ENCODE results near the gene MAML3. TPM values are rescaled to one million over a fixed set of nuclear protein-coding genes. Genes with fewer than 3 reads are reported as not detected.

MAML3 gene
- total RNA-seq, 1 donor from 2014 or later = 2.7 TPM

- H3K27me3 ChIP-seq (ENCODE audit: control insufficient read depth, insufficient read depth, low read length) = no peaks in the 10 kb centered on the region
- no peaks in the 10 kb centered on the region for H3K36me3 ChIP-seq (ENCODE audit: control insufficient read depth, insufficient read depth, low read length)
- TF ChIP-seq, protein P1, sequence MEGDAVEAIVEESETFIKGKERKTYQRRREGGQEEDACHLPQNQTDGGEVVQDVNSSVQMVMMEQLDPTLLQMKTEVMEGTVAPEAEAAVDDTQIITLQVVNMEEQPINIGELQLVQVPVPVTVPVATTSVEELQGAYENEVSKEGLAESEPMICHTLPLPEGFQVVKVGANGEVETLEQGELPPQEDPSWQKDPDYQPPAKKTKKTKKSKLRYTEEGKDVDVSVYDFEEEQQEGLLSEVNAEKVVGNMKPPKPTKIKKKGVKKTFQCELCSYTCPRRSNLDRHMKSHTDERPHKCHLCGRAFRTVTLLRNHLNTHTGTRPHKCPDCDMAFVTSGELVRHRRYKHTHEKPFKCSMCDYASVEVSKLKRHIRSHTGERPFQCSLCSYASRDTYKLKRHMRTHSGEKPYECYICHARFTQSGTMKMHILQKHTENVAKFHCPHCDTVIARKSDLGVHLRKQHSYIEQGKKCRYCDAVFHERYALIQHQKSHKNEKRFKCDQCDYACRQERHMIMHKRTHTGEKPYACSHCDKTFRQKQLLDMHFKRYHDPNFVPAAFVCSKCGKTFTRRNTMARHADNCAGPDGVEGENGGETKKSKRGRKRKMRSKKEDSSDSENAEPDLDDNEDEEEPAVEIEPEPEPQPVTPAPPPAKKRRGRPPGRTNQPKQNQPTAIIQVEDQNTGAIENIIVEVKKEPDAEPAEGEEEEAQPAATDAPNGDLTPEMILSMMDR (IDR thresholded peaks at IDR 0.05; ENCODE audit: insufficient read depth, low read length, poor library complexity, severe bottlenecking) = no peak
- no peak for DNase-seq (ENCODE audit: low read depth)
- H3K4me3 ChIP-seq (ENCODE audit: low read depth, low read length) = no peak overlapping the region
Observed at GRCh38 chr4:140047786-140048185, 106.2 kb downstream of the MAML3 start.

DNA sequence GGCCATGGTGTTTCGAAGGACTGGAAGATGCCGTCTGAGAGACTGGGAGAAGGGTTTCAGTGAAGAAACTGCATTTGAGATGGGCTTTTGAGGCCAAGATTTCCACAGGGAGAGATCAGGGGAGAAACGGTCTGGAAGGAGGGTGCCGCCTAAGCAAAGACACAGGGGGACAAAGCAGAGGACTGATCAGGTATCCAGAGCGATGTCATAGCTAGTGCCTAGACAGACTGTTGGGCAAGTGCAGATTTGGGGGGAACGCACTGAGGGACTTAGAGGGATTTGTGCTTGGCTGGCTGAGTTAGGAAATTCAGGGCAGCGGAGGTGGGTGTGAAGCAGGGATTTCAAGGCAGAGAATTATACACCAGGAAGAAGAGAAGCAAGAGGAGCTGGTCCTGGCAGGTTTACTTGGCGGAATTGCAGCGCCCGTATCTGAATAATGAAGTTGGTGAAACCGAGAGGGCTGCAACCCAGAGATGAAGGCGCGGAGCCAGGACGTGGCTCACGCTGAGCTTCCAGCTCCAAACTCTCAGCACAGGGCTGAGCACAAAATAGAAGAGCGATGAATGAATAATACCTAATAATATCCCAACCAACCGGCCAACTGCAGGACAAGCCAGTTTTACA is 106.9 kb downstream of the MAML3 start:
- H3K27me3 ChIP-seq (ENCODE audit: control insufficient read depth, insufficient read depth, low read length) = no peaks in the 10 kb centered on the region
- H3K36me3 ChIP-seq (ENCODE audit: control insufficient read depth, insufficient read depth, low read length) = no peaks in the 10 kb centered on the region
- no peak overlapping the region for H3K4me3 ChIP-seq (ENCODE audit: low read depth, low read length)
- DNase-seq (ENCODE audit: low read depth) = no peak
- TF ChIP-seq, protein P1 (IDR thresholded peaks at IDR 0.05; ENCODE audit: insufficient read depth, low read length, poor library complexity, severe bottlenecking) = no peak

DNA sequence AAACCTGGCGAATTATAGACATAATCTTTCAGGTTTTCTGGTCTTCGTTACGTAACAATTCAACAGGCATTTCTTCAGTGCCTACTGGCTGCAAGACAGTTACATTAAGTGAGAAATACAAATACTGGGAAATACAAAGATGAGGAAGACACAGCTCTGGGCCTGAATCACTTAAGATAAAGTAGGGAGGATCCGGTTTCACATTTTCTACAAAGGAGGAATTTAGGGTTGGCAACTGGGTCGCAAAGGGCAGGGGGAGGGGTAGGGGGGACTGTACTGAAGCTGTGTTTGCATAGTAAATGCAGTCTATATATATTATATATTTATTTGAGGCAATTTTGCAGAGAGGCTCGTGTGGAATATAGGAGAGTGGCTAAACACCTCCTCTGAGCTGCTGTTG is 107.4 kb downstream of the MAML3 start:
- TF ChIP-seq, protein P1 (IDR thresholded peaks at IDR 0.05; ENCODE audit: insufficient read depth, low read length, poor library complexity, severe bottlenecking) = no peak
- no peak for DNase-seq (ENCODE audit: low read depth)
- Histone ChIP-seq H3K27me3 (ENCODE audit: control insufficient read depth, insufficient read depth, low read length) (no peaks in the 10 kb centered on the region), H3K4me3 (ENCODE audit: low read depth, low read length) (no peak overlapping the region), H3K36me3 (ENCODE audit: control insufficient read depth, insufficient read depth, low read length) (no peaks in the 10 kb centered on the region)

GRCh38 chr4:140046016-140046415 is 108.0 kb downstream of the MAML3 start:
- no peak for DNase-seq (ENCODE audit: low read depth)
- TF ChIP-seq, protein P1 (IDR thresholded peaks at IDR 0.05; ENCODE audit: insufficient read depth, low read length, poor library complexity, severe bottlenecking) = no peak
- no peaks in the 10 kb centered on the region for H3K27me3 ChIP-seq (ENCODE audit: control insufficient read depth, insufficient read depth, low read length)
- no peaks in the 10 kb centered on the region for H3K36me3 ChIP-seq (ENCODE audit: control insufficient read depth, insufficient read depth, low read length)
- H3K4me3 ChIP-seq (ENCODE audit: low read depth, low read length) = no peak overlapping the region

- Histone ChIP-seq H3K27me3 (ENCODE audit: control insufficient read depth, insufficient read depth, low read length) (no peaks in the 10 kb centered on the region), H3K36me3 (ENCODE audit: control insufficient read depth, insufficient read depth, low read length) (no peaks in the 10 kb centered on the region), H3K4me3 (ENCODE audit: low read depth, low read length) (no peak overlapping the region)
- TF ChIP-seq, protein P1 (IDR thresholded peaks at IDR 0.05; ENCODE audit: insufficient read depth, low read length, poor library complexity, severe bottlenecking) = no peak
- DNase-seq (ENCODE audit: low read depth) = no peak
Observed at GRCh38 chr4:140044337-140044902, 109.6 kb downstream of the MAML3 start.

- no peak for DNase-seq (ENCODE audit: low read depth)
- TF ChIP-seq, protein P1 (IDR thresholded peaks at IDR 0.05; ENCODE audit: insufficient read depth, low read length, poor library complexity, severe bottlenecking) = no peak
- H3K36me3 ChIP-seq (ENCODE audit: control insufficient read depth, insufficient read depth, low read length) = no peaks in the 10 kb centered on the region
- H3K27me3 ChIP-seq (ENCODE audit: control insufficient read depth, insufficient read depth, low read length) = no peaks in the 10 kb centered on the region
- H3K4me3 ChIP-seq (ENCODE audit: low read depth, low read length) = no peak overlapping the region
Observed at GRCh38 chr4:140042634-140043033, 111.3 kb downstream of the MAML3 start.

All from kidney epithelial cell (primary cell).